ENCODE results near the gene PIMREG. TPM values are rescaled to one million over a fixed set of nuclear protein-coding genes. Genes with fewer than 3 reads are reported as not detected.
"Not testable (repeated sequence)": the region's sequence is repeated elsewhere in the genome, so short reads cannot be mapped to it uniquely, and the experiment has no call there.

Gene PIMREG
- polyA plus RNA-seq, 1 donor from 2014 or later = 6.0 TPM

DNA sequence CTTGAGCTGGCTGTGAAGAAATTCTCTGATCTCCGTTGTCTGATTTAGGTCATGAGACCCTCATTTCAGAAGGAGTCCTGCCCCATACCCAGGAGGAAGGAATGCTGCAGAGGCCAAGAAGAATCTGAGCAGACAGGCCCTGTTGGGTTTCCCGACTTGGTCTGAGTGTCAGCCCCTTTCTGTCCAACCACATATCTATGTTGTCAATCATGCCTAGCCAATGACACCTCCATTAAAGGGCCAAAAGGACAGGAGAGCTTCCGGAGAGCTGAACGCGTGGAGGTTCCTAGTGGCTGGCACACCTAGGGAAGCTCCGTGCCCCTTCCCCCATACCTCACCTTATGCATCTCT, 37.8 kb downstream of the PIMREG start:
- no peak overlapping the region for H3K27ac ChIP-seq (ENCODE audit: low read length)
- no peaks in the 10 kb centered on the region for H4K20me1 ChIP-seq (ENCODE audit: insufficient read depth)
- TF ChIP-seq SMC3 (conservative IDR thresholded peaks at IDR 0.05; ENCODE audit: poor library complexity) = no peak
- TF ChIP-seq MXI1 (conservative IDR thresholded peaks at IDR 0.05; ENCODE audit: poor library complexity, severe bottlenecking) = no peak
- TF ChIP-seq, protein P1, sequence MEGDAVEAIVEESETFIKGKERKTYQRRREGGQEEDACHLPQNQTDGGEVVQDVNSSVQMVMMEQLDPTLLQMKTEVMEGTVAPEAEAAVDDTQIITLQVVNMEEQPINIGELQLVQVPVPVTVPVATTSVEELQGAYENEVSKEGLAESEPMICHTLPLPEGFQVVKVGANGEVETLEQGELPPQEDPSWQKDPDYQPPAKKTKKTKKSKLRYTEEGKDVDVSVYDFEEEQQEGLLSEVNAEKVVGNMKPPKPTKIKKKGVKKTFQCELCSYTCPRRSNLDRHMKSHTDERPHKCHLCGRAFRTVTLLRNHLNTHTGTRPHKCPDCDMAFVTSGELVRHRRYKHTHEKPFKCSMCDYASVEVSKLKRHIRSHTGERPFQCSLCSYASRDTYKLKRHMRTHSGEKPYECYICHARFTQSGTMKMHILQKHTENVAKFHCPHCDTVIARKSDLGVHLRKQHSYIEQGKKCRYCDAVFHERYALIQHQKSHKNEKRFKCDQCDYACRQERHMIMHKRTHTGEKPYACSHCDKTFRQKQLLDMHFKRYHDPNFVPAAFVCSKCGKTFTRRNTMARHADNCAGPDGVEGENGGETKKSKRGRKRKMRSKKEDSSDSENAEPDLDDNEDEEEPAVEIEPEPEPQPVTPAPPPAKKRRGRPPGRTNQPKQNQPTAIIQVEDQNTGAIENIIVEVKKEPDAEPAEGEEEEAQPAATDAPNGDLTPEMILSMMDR (IDR thresholded peaks at IDR 0.05; ENCODE audit: poor library complexity, severe bottlenecking) = no peak
- H3K4me2 ChIP-seq (ENCODE audit: low read length) = no peak overlapping the region
- no peaks in the 10 kb centered on the region for H3K36me3 ChIP-seq (ENCODE audit: insufficient read depth, low read length)
- no peak overlapping the region for H2AFZ ChIP-seq (ENCODE audit: low read depth, low read length)
- H3K9ac ChIP-seq (ENCODE audit: low read length) = no peak overlapping the region
- H3K79me2 ChIP-seq (replicated peaks; ENCODE audit: insufficient read depth, low read length) = no peaks in the 10 kb centered on the region
- no peaks in the 10 kb centered on the region for H3K27me3 ChIP-seq (ENCODE audit: insufficient read depth, low read depth, low read length)
- H3F3A ChIP-seq (ENCODE audit: insufficient read depth, low read length, poor library complexity, severe bottlenecking) = no peaks in the 10 kb centered on the region
- no peaks in the 10 kb centered on the region for H3K9me2 ChIP-seq (ENCODE audit: insufficient read depth, low read length)
- H3K4me3 ChIP-seq (ENCODE audit: low read length) = no peak overlapping the region
- no peaks in the 10 kb centered on the region for H3K9me3 ChIP-seq (ENCODE audit: low read length)

DNA sequence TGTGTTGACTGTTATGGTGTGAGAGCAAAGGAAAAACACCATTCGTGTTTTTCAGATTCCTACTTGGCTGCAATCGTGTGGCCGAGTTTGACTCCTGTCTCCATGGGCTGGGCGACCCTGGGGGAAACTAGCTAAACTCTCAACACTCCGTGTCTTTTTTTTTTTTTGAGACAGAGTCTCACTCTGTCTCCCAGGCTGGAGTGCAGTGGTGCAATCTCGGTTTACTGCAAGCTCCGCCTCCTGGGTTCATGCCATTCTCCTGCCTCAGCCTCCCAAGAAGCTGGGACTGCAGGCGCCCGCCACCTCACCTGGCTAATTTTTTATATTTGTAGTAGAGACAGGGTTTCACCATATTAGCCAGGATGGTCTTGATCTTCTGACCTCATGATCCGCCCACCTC, 38.5 kb downstream of the PIMREG start:
- H2AFZ ChIP-seq (ENCODE audit: low read depth, low read length); H3K9me2 ChIP-seq (ENCODE audit: insufficient read depth, low read length); H3K27ac ChIP-seq (ENCODE audit: low read length); H3K79me2 ChIP-seq (replicated peaks; ENCODE audit: insufficient read depth, low read length); H3K36me3 ChIP-seq (ENCODE audit: insufficient read depth, low read length); H3K27me3 ChIP-seq (ENCODE audit: insufficient read depth, low read depth, low read length); H4K20me1 ChIP-seq (ENCODE audit: insufficient read depth); H3F3A ChIP-seq (ENCODE audit: insufficient read depth, low read length, poor library complexity, severe bottlenecking); H3K4me3 ChIP-seq (ENCODE audit: low read length); H3K9ac ChIP-seq (ENCODE audit: low read length); H3K9me3 ChIP-seq (ENCODE audit: low read length); H3K4me2 ChIP-seq (ENCODE audit: low read length): not testable (repeated sequence)

DNA sequence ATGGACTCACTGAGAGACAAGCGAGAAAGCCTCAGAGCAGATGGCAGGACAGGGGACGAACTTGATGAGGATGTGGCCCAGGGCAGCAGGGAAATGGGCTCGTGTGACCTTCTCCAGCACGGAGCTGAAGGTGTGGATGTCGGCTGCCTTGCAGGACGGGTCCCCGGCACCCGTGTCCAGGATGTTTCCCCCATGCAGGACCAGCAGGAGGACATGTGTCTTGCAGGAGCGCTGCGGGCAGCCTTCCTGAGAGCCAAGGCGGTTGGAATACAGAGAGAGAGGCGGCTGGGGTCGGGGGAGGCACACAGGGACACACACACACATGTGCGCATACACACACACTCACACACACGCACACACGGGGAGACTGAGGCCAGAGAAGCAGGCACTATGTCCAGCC, 39.3 kb downstream of the PIMREG start:
- no peaks in the 10 kb centered on the region for H4K20me1 ChIP-seq (ENCODE audit: insufficient read depth)
- H3F3A ChIP-seq (ENCODE audit: insufficient read depth, low read length, poor library complexity, severe bottlenecking) = no peaks in the 10 kb centered on the region
- no peaks in the 10 kb centered on the region for H3K27me3 ChIP-seq (ENCODE audit: insufficient read depth, low read depth, low read length)
- no peak overlapping the region for H3K27ac ChIP-seq (ENCODE audit: low read length)
- H3K9me2 ChIP-seq (ENCODE audit: insufficient read depth, low read length) = no peaks in the 10 kb centered on the region
- H3K9me3 ChIP-seq (ENCODE audit: low read length) = no peaks in the 10 kb centered on the region
- H3K4me2 ChIP-seq (ENCODE audit: low read length) = no peak overlapping the region
- TF ChIP-seq POLR2AphosphoS5 (IDR thresholded peaks at IDR 0.05) (no peak), SMC3 (conservative IDR thresholded peaks at IDR 0.05; ENCODE audit: poor library complexity) (no peak), EP300 (conservative IDR thresholded peaks at IDR 0.05; ENCODE audit: poor library complexity, severe bottlenecking) (no peak), RAD21 (conservative IDR thresholded peaks at IDR 0.05) (no peak), TAF1 (IDR thresholded peaks at IDR 0.05; ENCODE audit: low read depth) (no peak), EZH2 (IDR thresholded peaks at IDR 0.05; ENCODE audit: borderline replicate concordance, insufficient read depth, low read length, poor library complexity, severe bottlenecking) (no peak), MXI1 (conservative IDR thresholded peaks at IDR 0.05; ENCODE audit: poor library complexity, severe bottlenecking) (no peak)
- TF ChIP-seq, protein P2, sequence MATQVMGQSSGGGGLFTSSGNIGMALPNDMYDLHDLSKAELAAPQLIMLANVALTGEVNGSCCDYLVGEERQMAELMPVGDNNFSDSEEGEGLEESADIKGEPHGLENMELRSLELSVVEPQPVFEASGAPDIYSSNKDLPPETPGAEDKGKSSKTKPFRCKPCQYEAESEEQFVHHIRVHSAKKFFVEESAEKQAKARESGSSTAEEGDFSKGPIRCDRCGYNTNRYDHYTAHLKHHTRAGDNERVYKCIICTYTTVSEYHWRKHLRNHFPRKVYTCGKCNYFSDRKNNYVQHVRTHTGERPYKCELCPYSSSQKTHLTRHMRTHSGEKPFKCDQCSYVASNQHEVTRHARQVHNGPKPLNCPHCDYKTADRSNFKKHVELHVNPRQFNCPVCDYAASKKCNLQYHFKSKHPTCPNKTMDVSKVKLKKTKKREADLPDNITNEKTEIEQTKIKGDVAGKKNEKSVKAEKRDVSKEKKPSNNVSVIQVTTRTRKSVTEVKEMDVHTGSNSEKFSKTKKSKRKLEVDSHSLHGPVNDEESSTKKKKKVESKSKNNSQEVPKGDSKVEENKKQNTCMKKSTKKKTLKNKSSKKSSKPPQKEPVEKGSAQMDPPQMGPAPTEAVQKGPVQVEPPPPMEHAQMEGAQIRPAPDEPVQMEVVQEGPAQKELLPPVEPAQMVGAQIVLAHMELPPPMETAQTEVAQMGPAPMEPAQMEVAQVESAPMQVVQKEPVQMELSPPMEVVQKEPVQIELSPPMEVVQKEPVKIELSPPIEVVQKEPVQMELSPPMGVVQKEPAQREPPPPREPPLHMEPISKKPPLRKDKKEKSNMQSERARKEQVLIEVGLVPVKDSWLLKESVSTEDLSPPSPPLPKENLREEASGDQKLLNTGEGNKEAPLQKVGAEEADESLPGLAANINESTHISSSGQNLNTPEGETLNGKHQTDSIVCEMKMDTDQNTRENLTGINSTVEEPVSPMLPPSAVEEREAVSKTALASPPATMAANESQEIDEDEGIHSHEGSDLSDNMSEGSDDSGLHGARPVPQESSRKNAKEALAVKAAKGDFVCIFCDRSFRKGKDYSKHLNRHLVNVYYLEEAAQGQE (IDR thresholded peaks at IDR 0.05; ENCODE audit: borderline replicate concordance) = no peak
- TF ChIP-seq, protein P1 (IDR thresholded peaks at IDR 0.05; ENCODE audit: poor library complexity, severe bottlenecking) = no peak
- no peak overlapping the region for H2AFZ ChIP-seq (ENCODE audit: low read depth, low read length)
- no peak overlapping the region for H3K9ac ChIP-seq (ENCODE audit: low read length)
- no peaks in the 10 kb centered on the region for H3K79me2 ChIP-seq (replicated peaks; ENCODE audit: insufficient read depth, low read length)
- H3K4me3 ChIP-seq (ENCODE audit: low read length) = no peak overlapping the region
- no peaks in the 10 kb centered on the region for H3K36me3 ChIP-seq (ENCODE audit: insufficient read depth, low read length)

All from neural cell (in vitro differentiated cells).